ENCODE data around the gene SLC4A5.
A peak's percentile ranks its signal among the peaks of the same experiment; 100 is the strongest.

Gene SLC4A5

DNA sequence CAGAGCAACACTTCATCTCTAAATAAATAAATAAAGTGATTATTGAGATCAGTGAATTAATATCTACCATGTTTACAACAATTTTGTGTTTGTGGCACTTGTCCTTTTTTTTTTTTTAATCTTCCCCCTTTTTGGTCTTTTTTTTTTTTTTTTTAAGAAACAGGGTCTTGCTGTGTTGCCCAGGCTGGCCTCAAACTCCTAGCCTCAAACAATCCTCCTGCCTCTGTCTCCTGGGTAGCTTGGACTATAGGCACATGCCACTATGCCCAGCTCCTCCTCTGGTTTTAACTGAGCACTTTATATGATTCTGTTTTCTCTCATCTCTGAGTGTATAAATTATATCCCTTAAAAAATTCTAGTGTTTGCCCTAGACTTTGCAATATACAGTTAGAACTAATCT is 30.3 kb downstream of the SLC4A5 start:
- no peak for DNase-seq (ENCODE audit: low spot score)

DNA sequence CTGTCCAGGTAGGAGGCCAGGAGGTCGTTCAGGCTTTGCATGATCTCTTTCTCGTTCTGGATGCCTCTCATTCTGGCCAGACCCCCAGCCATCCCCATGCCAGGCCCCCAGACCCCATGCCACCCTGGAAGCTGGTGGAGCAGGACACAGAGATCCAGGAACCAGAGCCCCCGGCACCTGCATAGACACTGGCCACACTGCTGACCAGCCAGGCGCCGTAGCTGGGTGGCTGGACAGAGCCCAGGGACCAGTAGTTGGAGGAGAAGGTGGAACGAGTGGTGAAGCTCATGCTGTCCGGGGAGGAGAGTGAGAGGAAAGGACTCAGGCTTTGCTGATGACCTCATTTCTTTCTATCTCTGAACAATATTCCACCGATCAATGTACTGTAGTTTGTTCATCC is 35.5 kb downstream of the SLC4A5 start:
- no peak for DNase-seq (ENCODE audit: low spot score)

DNA sequence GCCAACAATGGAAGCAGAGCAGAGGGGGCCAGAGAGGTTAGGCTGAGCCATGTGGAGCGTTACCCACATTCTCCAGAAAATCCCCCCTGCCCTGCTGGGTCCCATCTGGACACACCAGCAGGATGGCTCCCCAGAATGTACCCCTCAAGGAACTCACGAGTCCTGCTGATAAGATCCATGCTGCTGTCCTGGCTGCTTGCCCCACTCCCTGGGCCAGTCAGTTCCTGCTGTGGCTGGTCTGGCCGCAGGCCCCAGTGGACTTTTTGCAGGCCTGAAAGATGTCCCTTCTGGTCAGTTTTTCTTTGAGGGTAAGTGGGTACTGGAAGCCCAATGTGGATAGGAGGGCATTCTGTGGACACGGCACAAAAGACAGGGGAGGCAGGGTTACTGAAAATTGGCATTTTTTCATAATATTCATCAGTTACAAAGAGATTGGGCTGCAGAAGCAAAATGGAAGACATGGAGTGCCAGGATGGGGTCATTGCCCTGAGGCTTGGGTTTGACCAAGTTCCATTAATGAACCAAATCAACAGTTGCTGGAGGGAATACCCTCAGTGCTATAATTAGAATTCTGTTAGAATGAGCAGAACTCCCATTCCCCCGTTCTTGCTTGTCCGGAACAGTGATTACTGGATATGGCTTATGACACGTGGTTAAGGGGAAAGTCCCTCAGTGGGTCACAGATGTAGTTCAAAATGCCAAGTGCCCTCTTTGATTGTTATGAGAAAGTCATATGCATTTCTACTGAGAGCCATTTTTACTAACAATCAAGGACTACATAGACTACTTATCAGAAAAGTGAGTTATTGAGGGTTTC is 38.7 kb downstream of the SLC4A5 start:
- DNase-seq (ENCODE audit: low spot score) = no peak

DNA sequence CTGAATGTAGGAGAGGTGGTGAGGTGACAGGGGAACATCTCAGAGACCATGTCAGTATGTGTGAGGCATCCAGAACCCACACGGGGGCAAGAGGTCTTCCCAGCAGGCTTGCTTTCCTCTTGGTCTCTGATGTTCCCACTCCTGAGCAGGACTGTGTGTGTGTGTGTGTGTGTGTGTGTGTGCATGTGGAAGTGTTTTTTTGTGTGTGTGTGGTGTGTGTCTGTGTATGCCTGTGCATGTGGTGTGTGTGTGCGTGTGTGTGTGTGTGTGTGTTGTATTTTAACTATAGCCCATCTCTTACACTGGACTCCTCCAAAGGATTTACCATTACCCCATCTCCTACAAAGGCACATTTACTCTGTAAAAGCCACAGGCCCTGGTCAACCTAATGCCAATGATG is 40.4 kb downstream of the SLC4A5 start:
- no peak for DNase-seq (ENCODE audit: low spot score)

DNA sequence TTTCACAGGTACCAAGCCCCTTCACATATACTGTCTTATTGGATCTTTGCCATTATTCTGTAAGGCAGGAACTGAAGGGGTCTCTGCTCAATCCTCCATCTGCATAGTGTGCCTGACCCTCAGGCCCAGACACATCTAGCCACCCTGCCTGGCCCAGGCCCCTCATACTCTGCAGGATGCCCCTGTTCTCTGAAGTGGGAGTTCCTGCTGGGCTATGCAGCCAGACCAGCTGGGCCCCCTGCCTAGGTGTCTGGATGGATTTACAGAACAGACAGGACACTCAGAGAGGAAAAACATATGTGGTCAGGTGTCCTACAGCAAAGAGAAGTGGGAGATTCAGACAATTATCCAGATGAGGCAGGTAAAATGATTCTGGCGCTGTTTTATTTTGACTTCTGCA is 42.0 kb downstream of the SLC4A5 start:
- no peak for DNase-seq (ENCODE audit: low spot score)

DNA sequence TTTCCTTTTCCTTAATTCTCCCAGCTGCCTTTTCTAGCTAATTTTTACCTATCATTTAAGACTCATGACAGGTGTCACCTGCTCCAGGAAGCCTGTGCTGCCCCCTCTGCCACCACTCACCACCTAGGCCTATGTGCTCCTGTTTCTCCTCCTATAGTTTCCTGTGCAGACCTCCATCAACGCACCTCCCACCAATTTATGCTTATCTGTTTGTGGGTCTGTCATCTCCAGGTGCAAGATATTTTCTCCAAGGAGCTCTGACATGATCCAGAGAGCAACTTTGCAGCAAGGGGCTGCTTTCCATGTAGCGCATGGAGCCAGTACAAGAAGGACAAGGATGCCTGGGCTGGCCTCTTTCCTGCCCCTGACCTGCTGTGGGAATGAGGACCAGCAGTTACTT is 42.7 kb downstream of the SLC4A5 start:
- no peak for DNase-seq (ENCODE audit: low spot score)

DNA sequence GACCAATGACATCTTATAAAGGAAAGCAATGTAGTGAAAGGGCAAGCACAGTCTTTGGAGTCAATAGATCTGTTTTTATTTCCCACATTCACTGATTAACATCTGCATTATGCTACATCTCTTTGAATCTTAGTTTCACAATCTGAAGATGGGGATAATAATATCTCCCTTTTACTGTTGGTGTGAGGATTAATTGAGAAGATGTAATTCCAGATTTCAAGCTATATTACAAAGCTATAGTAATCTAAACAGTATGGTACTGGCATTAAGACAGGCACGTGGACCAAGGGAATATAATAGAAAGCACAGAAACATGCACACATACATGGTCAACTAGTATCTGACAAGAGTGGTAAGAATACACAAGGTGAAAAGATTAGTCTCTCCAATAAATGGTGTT is 45.3 kb downstream of the SLC4A5 start:
- no peak for DNase-seq (ENCODE audit: low spot score)

DNA sequence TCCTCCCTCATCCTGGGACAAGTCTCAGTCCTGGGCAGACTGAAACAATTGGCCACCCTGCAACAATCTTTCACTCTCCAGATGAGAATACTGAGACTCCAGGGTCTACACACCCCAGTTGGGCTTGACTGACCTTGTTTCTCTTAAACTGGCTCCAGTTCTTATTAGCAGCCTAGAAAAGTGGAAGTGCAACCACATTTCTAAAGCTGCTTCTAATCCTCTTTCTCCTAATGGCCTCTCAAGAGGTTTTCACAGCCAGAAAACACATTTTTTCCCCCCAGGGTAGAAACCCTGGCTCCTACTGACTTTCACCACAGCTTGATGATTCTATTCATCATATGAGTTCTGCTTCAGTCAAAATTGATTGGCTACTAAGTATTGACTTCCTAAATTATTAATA is 45.8 kb downstream of the SLC4A5 start:
- no peak for DNase-seq (ENCODE audit: low spot score)

DNA sequence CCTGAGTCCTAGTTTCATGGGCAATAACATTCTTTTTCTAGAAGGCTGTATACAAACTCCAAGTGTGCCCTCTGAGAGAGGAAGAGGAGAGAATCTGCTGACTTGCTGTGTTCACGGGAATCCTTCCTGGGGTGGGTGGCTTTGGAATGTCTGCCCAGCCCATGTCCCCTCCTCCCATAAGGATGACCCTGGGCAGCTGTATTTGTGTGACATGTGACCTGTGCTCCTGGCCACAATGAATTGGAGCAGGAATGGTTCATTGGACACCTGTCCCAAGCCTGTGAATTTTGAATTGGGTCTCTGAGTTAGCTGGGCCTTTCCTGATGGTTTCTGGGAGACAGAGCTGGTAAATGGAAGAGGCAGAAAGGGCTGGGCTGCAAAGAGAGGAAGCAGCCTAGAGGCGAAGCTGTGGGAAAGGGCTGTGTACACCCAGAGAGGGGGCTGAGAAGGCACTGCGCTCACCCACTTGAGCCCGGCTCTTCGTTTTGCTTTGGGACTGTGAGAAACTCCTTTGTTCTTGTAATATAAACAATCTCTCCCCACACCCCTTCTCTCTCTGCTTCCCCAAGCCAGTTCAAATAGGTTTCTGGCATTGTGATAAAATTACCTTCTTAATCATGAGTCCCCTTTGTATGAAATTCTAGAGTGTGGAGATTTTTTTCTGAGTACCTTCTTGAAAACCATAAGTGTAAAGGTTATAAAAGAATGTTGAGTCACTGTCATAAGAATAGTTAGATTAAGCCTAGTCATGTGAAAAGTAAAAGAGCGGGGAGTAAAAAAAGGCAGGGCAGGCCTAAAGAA is 49.8 kb downstream of the SLC4A5 start:
- no peak for DNase-seq (ENCODE audit: low spot score)

DNA sequence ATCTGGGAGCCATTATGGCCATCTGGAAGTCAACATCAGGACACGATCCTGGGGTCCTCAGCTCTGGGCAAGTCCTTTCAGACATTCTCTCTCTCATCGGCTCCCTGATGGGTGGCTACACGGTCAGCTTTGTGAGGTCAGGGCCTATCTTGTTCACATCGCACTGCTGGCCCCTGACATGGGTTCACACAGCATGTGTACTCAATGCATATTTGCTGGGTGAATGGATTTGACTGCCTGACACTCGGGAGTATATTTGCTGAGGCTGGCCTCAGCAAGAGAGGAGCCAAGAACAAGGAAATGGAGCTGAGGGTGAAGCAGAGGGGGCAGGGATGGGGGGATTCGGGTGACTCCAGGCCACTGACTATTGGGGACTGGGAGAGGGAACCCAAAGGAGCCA is 50.5 kb downstream of the SLC4A5 start:
- no peak for DNase-seq (ENCODE audit: low spot score)

DNA sequence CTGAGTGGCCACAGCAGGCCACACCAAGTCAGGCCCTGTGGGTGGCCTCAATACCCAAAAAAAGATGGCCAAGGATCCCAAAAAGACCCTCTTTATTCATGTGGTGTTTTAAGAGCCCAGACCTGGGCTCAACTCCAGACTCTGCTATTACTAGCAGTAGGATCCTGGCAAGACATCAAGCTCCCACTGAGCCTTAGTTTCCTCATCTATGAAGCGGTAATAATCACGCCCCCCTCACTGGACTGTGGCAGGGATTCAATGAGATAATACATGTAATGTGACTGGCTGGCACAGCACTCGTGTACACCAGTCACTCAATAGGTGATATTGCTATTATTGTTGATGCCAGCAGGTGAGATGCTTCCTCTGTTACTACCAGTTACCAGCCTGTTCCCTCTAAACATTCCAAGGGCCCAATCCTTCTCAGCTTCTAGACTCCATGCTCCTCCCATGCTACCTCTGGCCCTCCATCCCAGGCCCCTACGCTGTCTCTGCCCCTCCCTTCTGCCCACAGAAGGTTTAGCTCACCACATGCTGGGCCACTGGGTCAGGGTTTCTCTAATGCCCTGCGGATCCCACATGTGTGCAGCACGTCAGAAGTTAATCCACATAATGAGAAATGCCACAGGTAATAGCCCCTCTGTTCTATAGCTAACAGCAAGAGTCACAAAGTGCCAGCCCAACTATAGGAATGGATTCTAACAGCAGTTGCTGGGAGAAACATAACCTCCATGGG is 51.2 kb downstream of the SLC4A5 start:
- DNase-seq (ENCODE audit: low spot score) = no peak

DNA sequence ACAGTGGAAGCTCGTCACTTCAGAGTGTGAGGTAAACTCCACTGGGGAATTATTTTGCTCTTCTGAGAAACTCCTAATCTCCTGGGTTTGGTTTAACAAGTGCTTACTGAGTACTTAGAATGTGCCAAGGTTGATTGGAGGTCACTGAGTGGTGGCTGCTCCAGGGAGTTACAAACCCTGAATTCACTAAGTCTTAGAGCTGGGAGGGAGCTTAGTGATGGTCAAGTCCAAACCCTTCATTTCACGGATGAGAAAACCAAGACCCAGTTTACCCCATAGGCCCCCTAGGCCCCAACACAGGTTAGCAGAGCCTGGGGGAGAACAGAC is 52.0 kb downstream of the SLC4A5 start:
- no peak for DNase-seq (ENCODE audit: low spot score)

DNA sequence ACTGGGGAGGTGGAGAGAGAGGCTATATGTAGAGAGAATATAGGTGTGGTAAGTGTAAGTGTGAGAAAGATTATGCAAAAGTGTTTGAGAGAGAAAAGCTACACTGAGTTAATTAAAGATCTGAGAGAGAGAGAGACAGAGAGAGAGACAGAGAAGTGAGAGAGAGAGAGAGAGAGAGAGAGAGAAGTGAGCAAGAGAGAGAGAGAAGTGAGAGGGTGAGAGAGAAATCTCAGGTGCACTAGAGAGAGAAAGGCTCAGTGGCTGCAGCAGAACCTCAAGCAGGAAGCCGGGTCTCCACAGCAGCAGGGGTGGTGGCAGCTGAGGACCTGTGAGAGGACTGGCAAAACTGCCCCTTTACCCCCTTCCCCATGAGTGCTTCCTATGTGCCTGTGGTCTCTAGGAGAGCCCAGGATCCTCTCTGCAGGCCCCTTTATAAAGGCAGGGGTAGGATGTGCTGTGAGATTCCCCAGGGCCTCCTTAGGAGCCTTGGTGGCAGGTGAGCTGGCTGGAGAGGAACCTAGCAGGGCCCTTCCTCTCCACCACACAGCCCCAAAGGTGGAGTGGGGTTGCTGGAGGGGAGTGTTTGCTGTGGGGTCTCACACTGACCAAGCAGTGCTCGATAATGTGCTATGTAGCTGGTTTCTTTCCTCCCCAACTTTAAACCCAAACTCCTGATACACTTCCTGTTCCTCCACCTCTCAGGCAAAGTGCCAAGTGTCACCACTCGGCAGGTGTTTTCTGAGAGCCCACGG is 52.6 kb downstream of the SLC4A5 start:
- no peak for DNase-seq (ENCODE audit: low spot score)

DNA sequence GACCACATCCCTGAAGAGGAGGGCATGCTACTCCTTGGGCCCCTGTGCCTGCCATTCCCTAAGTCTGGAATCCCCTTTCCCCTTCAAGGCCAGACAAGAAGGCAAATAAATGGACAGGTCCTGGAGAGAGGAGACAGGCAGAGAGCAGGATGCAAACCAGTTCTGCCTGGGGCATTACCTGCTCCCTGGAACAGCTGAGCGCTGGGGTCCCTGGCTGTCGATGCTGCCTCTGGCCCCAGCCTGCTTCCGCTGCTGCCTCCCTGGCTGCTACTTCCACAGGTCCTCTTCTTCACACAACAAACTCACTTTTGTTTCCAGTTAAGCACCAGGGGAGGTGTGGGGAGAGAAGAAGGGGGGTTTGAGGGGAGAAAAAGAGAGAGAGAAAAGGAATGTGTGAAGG is 53.1 kb downstream of the SLC4A5 start:
- no peak for DNase-seq (ENCODE audit: low spot score)

DNA sequence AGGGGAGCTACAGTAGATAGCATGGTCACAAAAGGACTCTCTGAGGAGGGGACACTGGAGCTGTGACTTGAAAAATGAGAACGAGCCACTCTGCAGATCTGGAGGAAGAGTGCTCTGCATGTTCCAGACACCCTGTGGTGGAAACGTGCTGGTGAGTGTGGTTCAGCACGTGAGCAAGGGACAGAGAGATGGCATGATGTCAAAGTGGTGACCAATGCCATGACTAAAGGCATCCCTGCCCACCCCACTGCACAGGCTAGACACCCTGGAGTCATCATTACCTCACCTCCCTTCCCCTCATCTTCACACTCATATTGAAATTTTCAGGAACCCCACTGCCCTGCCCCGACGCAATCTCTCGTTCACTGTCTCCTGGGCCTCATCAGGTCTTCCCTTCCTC is 56.5 kb downstream of the SLC4A5 start:
- no peak for DNase-seq (ENCODE audit: low spot score)

DNA sequence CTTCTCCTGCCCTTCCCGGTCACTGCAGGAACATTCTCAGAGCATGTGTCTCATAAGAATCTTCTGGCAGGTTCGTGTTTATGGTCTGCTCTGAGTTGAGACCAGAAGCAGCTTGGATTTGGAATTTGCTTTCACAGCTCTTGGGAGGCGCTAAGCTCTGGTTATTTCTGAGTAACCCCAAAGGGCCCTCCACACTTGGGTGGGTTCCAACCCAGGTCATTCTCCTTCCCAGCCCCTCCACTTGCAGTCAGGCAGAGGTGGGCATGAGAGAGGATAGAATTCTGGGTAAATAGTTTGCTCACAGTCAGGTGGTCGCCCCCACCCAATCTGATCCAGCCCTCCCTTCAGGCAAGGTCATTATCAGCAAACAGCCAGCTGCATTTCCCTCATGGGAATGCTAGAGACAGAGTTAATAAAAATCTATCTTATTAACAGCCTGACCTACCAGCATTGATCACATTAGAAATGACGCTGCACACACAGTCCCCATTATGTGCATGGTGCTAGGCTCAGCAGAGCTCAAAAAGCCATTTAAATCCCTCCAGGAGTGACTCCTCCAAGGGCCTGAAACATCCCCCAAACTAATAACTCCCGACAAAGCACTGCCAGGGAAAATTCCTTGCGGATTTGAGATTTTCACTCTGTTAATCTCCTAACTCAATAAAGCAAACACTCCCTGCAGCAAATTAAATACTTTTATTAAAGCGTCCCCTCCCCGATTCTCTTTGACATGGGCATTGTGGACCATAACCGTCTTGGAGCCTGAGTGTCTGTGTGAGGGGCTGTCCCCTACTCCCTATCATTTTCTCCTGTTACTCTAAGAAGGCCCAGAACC is 61.9 kb downstream of the SLC4A5 start:
- DNase-seq (ENCODE audit: low spot score) = no peak

DNA sequence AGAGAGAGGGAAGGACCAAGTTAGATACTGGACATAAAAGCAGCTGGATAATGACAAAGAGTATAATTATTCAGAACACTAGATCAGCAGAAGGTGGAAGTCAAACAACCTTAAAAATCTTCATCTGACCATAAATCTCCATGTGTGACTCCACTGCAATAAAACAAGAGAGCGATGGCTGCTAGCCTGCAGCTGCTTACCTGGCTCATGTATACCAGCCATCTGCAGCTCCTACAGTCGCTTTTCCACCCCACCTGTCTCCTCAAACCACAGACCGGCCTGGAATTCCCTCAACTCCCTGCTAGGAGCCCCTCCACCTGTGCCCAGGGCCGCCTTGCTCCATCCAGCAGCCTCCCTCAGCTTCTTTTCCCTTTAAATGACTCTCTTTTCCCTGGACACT is 64.5 kb downstream of the SLC4A5 start:
- DNase-seq (ENCODE audit: low spot score) = no peak

DNA sequence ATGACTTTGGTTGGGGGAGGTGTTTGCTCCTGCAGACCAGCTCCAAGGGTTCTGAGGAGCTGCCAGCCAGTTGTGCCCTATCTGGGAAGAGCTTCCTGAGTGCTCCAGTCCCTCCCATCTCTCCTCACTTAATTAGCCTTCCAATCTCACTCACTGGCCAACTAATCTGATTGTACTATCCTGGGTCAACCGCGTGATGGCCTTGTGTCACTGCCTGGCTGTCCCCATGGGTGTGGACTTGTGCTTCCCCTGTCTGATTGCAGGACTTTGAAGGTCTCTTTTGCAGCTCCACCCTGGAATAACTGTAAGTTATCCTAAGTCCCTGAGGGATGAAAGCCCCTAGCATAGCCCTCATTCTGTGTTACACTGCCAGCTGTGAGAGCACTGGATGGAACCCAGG is 65.0 kb downstream of the SLC4A5 start:
- DNase-seq (ENCODE audit: low spot score) = no peak

DNA sequence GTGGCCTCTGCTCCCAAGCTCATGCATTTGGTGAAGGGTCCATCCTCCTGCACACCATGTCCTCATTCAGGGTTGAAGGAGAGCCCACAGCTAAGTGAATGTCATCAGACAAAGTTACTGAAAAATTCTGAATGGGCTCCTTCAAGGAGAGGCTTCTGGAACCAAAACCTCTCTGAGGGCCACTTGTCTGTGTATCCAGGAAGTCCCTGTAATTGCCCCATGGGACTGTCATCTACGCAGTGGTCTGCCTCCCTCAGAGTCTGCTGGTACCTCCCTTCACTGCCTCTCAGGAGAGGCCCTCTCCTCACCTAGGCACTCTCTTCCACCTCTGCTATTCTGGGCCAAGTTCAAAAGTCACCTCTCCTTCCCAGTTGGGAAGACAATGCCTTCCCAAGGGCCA is 68.0 kb downstream of the SLC4A5 start:
- no peak for DNase-seq (ENCODE audit: low spot score)

DNA sequence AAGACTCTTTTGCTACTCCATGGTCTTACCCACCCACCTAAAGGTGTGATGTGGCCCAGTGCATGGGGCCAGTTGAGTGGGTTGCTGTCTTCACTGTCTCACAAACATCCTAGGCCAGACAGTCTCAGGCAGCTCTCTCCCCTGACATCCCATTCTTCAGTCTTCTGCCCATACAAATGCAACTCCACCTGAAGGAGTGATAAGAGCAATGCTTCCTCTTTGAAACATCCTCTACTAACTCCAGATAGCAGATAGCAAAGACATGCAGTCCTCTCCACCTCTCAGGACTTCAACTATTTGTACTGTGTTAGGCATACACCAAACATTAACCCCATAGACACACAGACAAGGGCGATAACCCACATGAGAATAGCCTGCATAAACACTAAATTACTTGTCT is 73.5 kb downstream of the SLC4A5 start:
- DNase-seq (ENCODE audit: low spot score) = no peak

DNA sequence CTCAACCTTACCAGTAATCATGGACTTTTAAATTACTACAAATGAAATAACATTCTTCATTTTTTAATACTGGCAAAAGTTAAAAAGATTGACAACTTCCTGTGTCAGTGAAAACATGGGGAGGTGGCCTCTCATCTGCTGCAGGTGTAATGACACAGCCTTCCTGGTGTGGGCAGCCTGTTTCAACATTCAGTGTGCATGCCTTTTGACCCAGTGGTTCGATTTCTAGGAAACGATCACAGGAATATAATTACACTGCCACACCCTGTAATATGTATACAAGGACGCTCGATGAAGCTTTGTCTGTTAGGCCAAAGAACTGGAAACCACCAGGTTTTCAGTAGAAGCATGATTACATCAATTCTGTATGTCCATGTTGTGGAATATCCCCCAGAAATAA is 76.1 kb downstream of the SLC4A5 start:
- DNase-seq (ENCODE audit: low spot score) = peak; percentile 70

Measured in iPS-NIHi11 (cell line).